GM19238 (cell line): ENCODE data around the gene TJP1.
"Not testable (repeated sequence)": the region's sequence is repeated elsewhere in the genome, so short reads cannot be mapped to it uniquely, and the experiment has no call there.

Source experiments
- DNase-seq: peaks from one replicate; pipeline ENCODE4 v3.0.0; 2011; ENCODE audit warnings: low spot score; ENCODE audit not compliant: insufficient read length

The TJP1 gene

DNA sequence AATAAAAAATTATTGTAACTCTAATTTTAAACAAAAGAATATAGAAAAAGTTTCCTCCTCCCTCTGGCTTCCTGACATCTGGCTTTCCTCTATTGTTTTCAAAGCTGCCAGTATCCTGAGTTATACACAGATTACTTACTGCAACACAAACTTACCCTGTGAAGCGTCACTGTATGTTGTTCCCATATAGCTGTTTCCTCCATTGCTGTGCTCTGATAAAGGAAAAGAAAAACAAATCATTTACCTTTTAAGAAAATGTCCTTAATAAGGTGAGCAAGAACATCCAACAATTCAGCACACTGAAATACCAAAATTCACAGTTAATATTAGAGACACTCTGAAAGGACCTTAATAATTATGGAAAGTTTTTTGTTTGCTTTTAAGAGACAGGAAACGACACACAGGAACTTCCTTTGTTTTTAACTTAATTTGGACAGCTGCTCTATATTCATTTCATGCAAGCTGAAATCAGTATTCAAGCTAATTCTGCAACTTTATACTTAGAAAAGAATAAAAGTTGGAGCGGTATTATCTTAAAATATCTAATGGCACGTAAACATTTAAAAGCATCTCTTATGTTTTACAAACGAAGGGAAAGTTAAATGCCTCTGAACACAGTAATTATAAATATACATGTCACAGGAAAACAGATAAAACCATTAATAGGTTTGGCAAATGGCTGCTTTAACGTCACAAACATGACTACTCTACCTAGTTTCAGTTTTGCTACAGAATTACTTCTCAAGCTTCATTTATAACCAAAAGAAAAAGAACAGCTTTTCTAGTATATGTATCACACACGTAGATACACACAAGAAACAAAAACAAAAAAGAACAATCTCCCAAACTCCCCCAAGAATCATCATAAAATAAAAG is 21.5 kb downstream of the TJP1 start:
- no peak for DNase-seq

- no peak for DNase-seq
Measured at GRCh38 chr15:29799859-29800258, 22.4 kb downstream of the TJP1 start.

GRCh38 chr15:29795610-29796009 is 26.7 kb downstream of the TJP1 start:
- no peak for DNase-seq

DNA sequence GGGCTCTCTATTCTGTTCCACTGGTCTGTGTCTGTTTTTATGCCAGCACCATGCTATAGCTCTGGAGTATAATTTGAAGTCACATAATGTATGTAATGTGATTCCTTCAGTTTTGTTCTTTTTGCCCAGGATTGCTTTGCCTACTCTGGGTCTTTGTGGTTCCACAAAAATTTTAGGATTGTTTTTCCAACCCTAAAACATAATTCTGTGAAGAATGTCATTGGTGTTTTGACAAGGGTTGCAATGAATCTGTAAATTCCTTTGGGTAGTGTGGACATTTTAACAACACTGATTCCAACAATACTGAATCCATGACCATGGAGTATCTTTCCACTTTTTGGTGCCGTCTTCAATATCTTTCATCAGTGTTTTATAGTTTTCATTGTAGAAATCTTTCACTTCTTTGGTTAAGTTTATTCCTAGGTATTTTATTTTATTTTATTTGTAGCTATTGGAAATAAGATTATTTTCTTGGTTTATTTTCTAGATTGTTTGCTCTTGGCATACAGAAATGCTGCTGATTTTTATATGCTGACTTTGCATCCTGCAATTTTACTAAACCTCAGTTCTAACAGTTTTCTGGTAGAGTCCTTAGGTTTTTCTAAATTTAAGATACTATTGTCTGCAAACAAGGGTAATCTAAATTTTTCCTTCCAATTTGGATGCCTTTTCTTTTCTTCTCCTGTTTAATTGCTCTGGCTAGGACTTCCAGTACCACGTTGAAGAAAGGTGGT is 29.7 kb downstream of the TJP1 start:
- DNase-seq = no peak

- DNase-seq = no peak
Measured at GRCh38 chr15:29790607-29791006, 31.7 kb downstream of the TJP1 start.

DNA sequence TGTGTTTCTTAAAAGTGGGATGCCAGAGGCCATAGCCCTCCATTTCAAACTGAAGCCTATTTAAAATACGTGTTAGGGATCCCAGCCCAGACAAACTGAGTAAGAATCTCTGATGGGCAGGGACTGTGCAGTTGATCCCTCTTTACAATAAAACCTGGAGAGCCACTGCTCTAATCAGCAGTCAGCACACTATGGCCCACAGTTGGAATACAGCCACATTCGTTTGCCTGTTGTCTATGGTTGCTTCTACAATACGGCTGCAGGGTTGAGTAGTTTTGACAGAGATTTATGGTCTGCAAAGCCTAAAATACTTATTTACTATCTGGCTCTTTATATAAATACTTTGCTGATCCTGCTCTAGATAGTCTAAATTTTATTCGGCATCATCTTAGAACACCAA is 32.4 kb downstream of the TJP1 start:
- no peak for DNase-seq

DNA sequence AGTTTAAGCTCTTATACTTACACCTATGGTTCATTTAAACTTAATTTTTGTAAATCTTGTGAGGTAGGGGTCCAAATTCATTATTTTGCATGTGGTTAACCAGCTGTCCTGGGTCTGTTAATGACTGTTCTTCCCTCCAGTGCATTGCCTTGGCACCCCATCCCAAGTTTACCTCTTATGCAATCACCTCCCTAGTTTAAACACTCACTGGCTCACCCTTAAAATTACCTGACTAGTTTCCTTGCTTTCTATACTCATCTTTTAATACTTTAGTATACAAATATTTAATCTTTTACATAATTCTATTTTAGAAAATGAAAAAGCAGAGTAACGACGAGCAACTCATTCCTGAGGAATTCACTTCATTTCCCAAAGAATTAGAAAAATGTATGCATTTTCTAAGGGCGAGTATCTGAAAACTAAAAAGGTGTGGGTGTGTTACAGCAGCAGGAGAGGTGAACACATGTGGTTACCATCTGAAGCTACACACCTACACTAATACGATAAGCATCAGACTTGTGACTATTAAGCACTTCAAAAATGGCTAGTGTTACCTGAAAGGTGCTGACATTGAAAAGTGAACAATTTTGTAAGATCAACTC is 33.7 kb downstream of the TJP1 start:
- DNase-seq = no peak

GRCh38 chr15:29787767-29788166 is 34.5 kb downstream of the TJP1 start:
- no peak for DNase-seq

- no peak for DNase-seq
Measured at GRCh38 chr15:29785642-29786041, 36.6 kb downstream of the TJP1 start.

DNA sequence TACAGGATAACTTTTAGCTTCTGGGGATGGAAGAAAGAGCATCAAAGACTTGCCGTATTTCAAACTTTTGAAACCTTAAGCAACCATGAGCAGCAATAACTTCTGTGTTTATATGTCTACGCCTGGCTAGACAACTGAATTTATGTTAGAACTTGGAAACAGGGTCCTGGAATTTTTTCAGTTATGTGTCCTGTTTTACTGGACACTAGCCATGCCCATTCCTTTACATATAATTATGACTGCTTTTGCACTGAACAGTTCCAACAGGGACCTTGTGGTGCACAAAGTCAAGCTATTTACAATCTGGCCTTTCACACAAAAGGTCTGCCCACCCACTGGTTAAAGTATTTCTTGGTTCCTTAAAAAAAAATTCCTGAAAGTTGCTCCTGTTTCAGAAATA is 37.1 kb downstream of the TJP1 start:
- no peak for DNase-seq

DNA sequence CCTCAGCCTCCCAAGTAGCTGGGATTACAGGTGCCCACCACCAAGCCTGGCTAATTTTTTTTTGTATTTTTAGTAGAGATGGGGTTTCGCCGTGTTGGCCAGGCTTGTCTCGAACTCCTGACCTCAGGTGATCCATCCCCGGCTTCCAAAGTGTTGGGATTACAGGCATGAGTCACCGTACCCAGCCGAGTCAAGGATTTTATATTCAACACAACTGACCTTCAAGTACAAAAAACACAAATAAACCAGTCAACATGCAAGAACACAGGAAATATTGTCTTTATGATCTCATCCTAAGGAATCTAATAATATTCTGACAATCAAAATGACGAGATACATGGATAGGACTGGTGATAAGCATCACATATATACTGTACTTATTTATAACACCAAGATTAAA is 37.9 kb downstream of the TJP1 start:
- no peak for DNase-seq

DNA sequence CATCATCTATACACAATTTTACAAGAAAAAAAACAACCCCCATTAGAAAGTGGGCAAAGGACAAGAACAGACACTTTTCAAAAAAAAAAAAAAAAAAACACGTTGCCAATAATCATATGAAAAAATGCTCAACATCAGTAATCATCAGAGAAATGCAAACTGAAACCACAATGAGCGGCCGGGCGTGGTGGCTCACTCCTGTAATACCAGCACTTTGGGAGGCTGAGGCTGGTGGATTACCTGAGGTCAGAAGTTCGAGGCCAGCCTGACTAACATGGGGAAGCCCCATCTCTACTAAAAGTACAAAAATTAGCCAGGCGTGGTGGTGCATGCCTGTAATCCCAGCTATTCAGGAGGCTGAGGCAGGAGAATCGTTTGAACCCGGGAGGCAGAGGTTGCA is 39.5 kb downstream of the TJP1 start:
- DNase-seq = not testable (repeated sequence)

DNA sequence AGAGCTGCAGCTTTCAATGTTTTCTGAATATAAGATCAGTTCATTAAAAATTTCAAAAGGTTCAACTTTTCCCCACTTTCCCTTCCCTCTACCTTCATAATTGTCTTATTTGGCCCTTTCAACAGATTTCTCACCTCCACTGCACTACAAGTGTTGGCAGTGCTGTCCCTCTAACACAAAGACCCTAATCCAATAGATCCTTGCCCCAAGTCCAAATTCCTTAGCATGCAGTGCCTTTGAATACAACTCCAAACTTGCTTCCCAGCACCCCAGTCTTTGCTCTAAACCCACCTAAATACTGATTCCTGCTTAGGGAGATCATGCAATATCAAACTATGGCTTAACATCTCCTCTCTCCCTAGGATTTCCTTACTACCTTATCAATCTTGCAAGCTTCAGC is 43.9 kb downstream of the TJP1 start:
- DNase-seq = no peak

DNA sequence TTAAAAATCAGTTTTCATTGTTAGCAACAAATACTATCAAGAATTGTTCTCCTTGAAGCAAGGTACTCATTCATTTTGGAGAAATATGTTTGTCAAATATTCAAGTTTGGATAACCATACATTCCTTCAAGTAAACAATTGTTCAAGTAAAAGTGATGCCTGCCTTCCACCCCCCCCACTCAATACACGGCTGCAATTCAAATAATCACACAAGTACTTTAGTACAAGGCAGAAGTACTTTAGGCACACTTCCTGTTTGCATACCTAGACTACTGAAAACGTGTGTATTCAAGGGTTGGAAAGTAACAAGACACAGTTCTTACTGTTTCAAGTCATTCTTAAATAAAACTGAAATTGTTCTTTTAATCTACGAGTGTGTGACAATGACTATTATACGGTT is 45.4 kb downstream of the TJP1 start:
- DNase-seq = no peak

DNA sequence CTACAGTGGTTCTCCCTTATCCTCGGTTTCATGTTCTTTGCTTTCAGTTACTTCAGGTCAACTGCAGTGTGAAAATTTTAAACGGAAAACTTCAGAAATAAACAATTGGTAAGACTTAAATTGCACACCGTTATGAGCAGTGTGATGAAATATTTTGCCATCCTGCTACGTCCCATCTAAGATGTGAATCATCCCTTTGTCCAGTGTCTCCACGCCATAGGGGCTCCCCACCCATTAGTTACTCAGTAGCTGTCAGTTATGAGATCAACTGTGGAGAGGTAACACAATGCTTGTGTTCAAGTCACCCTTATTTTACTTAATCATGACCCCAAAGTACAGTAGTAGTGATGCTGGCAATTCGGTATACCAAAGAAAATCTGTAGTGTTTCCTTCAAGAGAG is 47.4 kb downstream of the TJP1 start:
- no peak for DNase-seq

DNA sequence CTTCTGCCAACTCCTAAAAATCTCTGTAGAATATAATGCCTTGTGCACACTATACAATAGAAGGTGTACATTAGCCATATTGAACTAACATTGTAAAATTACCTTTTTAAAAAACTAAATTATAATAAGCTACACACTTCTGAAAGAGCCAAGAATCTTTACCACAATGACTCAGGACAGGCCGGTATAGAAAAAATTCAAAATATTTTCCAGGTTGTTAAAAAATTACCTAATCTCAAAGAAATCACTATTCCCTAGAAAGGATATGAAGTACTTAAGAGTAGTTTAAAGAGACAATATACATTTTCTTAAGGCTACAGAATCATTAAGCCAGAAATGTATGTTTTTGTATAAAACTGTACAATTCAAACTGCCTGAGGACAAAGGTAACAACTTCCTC is 48.5 kb downstream of the TJP1 start:
- DNase-seq = no peak

DNA sequence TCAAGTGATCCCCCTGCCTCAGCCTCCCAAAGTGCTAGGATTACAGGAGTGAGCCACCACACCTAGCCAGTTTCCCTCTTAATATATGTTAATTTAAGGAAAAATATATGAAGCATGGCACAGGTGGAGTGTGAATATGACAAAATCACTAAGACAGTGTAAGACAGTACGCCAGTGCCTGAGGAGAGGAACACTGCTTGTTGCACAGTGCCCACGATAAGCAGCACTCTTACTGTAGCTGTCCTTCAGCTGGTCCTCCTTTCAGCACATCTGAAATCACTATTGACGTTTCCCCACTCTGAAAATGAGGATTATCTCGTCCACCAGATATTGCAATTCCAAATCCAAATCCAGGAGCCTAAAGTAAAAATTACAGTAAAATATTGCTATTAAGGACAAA is 49.3 kb downstream of the TJP1 start:
- DNase-seq = no peak

DNA sequence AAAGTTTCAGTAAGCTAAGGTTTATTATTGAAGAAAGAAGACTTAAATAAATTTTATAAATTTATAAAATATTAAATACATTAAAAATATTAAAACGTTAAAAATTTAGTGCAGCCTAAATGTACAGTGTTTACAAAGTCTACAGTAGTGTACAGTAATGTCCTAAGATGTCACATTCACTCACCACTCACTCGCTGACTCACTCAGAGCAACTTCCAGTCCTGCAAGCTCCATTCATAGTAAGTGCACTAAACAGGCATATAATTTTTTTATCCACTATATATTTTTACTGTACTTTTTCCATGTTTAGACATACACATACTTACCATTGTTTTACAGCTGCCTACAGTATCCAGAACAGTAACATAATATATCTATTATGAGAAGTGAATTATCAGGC is 51.5 kb downstream of the TJP1 start:
- DNase-seq = no peak

DNA sequence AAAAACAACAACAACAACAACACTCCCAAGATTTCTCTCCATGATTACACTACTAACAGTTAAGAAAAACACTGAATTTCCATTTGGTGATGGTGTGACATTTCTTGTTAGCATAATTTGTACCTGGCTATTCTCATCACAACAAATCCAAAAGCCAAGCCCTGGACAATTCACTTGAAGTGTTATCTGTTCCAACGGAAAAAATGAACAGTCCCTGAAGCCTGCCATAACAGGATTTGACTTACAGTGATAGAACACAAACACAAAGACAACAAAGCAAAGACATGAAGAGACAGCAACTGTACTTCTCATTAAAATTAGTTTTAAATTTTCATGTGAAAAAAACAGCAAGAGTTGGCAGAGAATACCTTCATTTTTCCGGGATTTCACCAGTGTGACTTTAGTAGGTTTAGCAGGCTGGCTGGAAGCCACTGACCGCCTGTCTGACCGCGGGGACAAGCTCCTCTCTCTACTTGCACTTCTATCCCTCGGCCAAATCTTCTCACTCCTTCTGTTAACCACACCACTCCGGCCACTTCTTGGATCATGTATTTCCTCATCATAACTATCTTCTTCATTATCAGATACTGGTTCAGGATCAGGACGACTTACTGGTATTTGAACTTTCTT is 56.3 kb downstream of the TJP1 start:
- DNase-seq = no peak

GRCh38 chr15:29765234-29765841 is 56.9 kb downstream of the TJP1 start:
- no peak for DNase-seq

- no peak for DNase-seq
Measured at GRCh38 chr15:29759596-29759995, 62.7 kb downstream of the TJP1 start.
